IPS DF 6.9 (cell line): ENCODE data around the gene RET.

Experiments used
- DNase-seq: peaks from one replicate; pipeline ENCODE4 v3.0.0-alpha.2; 2013; ENCODE audit warnings: low read depth, low spot score
- H3K27ac ChIP-seq: one replicate; pipeline ENCODE4 v1.5.1; 2013; ENCODE audit warnings: low read length, control low read depth
- H3K27me3 ChIP-seq: 2 replicates; pipeline ENCODE4 v1.6.1; 2013; ENCODE audit warnings: mild to moderate bottlenecking, low read length; ENCODE audit not compliant: control insufficient read depth, insufficient read depth
- H3K36me3 ChIP-seq: 2 replicates; pipeline ENCODE4 v1.6.1; 2013; ENCODE audit warnings: low read length; ENCODE audit not compliant: control insufficient read depth, insufficient read depth
- H3K4me1 ChIP-seq: 2 replicates; pipeline ENCODE4 v1.6.1; 2013; ENCODE audit warnings: low read length; ENCODE audit not compliant: control insufficient read depth, insufficient read depth
- H3K4me3 ChIP-seq: 2 replicates; pipeline ENCODE4 v1.5.1; 2013; ENCODE audit warnings: mild to moderate bottlenecking, low read length
- H3K9me3 ChIP-seq: 2 replicates; pipeline ENCODE4 v1.6.1; 2013; ENCODE audit warnings: low read length, inconsistent platforms; ENCODE audit not compliant: control insufficient read depth, insufficient read depth
- WGBS: extraction: QIAGEN DNeasy Blood & Tissue Kit; methylation state at CpG from one replicate; pipeline ENCODE4 v1.1.7; 2013; ENCODE audit warnings: mixed read lengths, missing lambda C conversion rate; ENCODE audit not compliant: insufficient read length, insufficient coverage; 5-methylcytosine and 5-hydroxymethylcytosine counted together

The RET gene

GRCh38 chr10:43120116-43120928, 43.5 kb downstream of the RET start:
- no peaks in the 10 kb centered on the region for H3K27me3 ChIP-seq

GRCh38 chr10:43120929-43121314, 44.1 kb downstream of the RET start:
- Histone ChIP-seq H3K27ac (no peak overlapping the region), H3K27me3 (no peaks in the 10 kb centered on the region), H3K4me3 (no peak overlapping the region), H3K36me3 (no peaks in the 10 kb centered on the region), H3K4me1 (no peaks in the 10 kb centered on the region), H3K9me3 (no peaks in the 10 kb centered on the region)
- DNase-seq, result no peak
- WGBS, result no CpG with 5 or more reads among the region's 3 CpGs

More at GRCh38 chr10:43120116-43120928, 43.5 kb downstream of the RET start:
- H3K36me3 ChIP-seq, result no peaks in the 10 kb centered on the region
- no peak for DNase-seq
- no peak overlapping the region for H3K27ac ChIP-seq
- H3K4me3 ChIP-seq, result no peak overlapping the region
- no CpG with 5 or more reads among the region's 19 CpGs for WGBS
- H3K9me3 ChIP-seq, result no peaks in the 10 kb centered on the region
- no peaks in the 10 kb centered on the region for H3K4me1 ChIP-seq

- Histone ChIP-seq H3K36me3 (no peaks in the 10 kb centered on the region), H3K4me1 (no peaks in the 10 kb centered on the region), H3K27ac (no peak overlapping the region), H3K4me3 (no peak overlapping the region), H3K9me3 (no peaks in the 10 kb centered on the region), H3K27me3 (no peaks in the 10 kb centered on the region)
- no peak for DNase-seq
- no CpG with 5 or more reads among the region's 1 CpG for WGBS
Observed at GRCh38 chr10:43121444-43121843, 44.6 kb downstream of the RET start.

- Histone ChIP-seq H3K27ac (no peak overlapping the region), H3K27me3 (no peaks in the 10 kb centered on the region), H3K4me3 (no peak overlapping the region), H3K9me3 (no peaks in the 10 kb centered on the region), H3K36me3 (no peaks in the 10 kb centered on the region), H3K4me1 (no peaks in the 10 kb centered on the region)
- no peak for DNase-seq
- WGBS, result no CpG with 5 or more reads among the region's 4 CpGs
Observed at GRCh38 chr10:43122096-43122495, 45.2 kb downstream of the RET start.

- H3K9me3 ChIP-seq, result no peaks in the 10 kb centered on the region
- H3K27ac ChIP-seq, result no peak overlapping the region
- WGBS, result no CpG with 5 or more reads among the region's 7 CpGs
- H3K27me3 ChIP-seq, result no peaks in the 10 kb centered on the region
- H3K4me1 ChIP-seq, result no peaks in the 10 kb centered on the region
- H3K36me3 ChIP-seq, result no peaks in the 10 kb centered on the region
- DNase-seq, result no peak
- no peak overlapping the region for H3K4me3 ChIP-seq
Observed at GRCh38 chr10:43122826-43123225, 46.0 kb downstream of the RET start.

- no peaks in the 10 kb centered on the region for H3K4me1 ChIP-seq
- no peak for DNase-seq
- H3K9me3 ChIP-seq, result no peaks in the 10 kb centered on the region
- H3K36me3 ChIP-seq, result no peaks in the 10 kb centered on the region
- no peak overlapping the region for H3K27ac ChIP-seq
- no peaks in the 10 kb centered on the region for H3K27me3 ChIP-seq
- no peak overlapping the region for H3K4me3 ChIP-seq
- no CpG with 5 or more reads among the region's 9 CpGs for WGBS
Observed at GRCh38 chr10:43123361-43124093, 46.7 kb downstream of the RET start.

GRCh38 chr10:43124094-43124521, 47.2 kb downstream of the RET start:
- Histone ChIP-seq H3K4me3 (no peak overlapping the region), H3K36me3 (no peaks in the 10 kb centered on the region), H3K4me1 (no peaks in the 10 kb centered on the region), H3K27ac (no peak overlapping the region), H3K9me3 (no peaks in the 10 kb centered on the region), H3K27me3 (no peaks in the 10 kb centered on the region)
- DNase-seq, result no peak
- no CpG with 5 or more reads among the region's 6 CpGs for WGBS

GRCh38 chr10:43124574-43125273, 47.9 kb downstream of the RET start:
- WGBS, result no CpG with 5 or more reads among the region's 9 CpGs
- no peaks in the 10 kb centered on the region for H3K9me3 ChIP-seq
- H3K4me1 ChIP-seq, result no peaks in the 10 kb centered on the region
- H3K27me3 ChIP-seq, result no peaks in the 10 kb centered on the region
- no peak overlapping the region for H3K4me3 ChIP-seq
- no peak overlapping the region for H3K27ac ChIP-seq
- no peak for DNase-seq
- no peaks in the 10 kb centered on the region for H3K36me3 ChIP-seq

GRCh38 chr10:43125274-43125845, 48.5 kb downstream of the RET start:
- H3K4me3 ChIP-seq, result no peak overlapping the region
- H3K9me3 ChIP-seq, result no peaks in the 10 kb centered on the region
- DNase-seq, result no peak
- H3K36me3 ChIP-seq, result no peaks in the 10 kb centered on the region
- H3K27me3 ChIP-seq, result no peaks in the 10 kb centered on the region
- no CpG with 5 or more reads among the region's 8 CpGs for WGBS
- H3K27ac ChIP-seq, result no peak overlapping the region
- H3K4me1 ChIP-seq, result no peaks in the 10 kb centered on the region
